WTC11 (cell line): ENCODE data around the gene CEBPG. TPM values are rescaled to one million over a fixed set of nuclear protein-coding genes. Genes with fewer than 3 reads are reported as not detected.
A peak's percentile ranks its signal among the peaks of the same experiment; 100 is the strongest.

Experiments used
- ATAC-seq: fragments of 200-7000 bp; cut with Tn5 transposase; 2 replicates; pipeline ENCODE4 v1.10.0; 2021; ENCODE audit warnings: mild to moderate bottlenecking, moderate library complexity
- CTCF ChIA-PET: fragments of 300-600 bp; sonication (Branson Sonifier 250); formaldehyde crosslinking; loops from one replicate; lab custom pipeline; 2021; ENCODE audit warnings: antibody characterized with exemption; lab: Charles Lee
- POLR2A ChIA-PET: fragments of 350-600 bp; sonication (Branson Sonifier 250); formaldehyde crosslinking; loops from one replicate; lab custom pipeline; 2021; ENCODE audit warnings: antibody characterized with exemption; lab: Charles Lee
- DNase-seq: peaks from one replicate; pipeline ENCODE4 v3.0.0; 2021; ENCODE audit warnings: low spot score
- H3K27ac Mint-ChIP-seq: 2 replicates; pipeline ENCODE4 v1.8.0; 2021; ENCODE audit warnings: mixed read lengths
- H3K27me3 Mint-ChIP-seq: 2 replicates; pipeline ENCODE4 v1.8.0; 2021; ENCODE audit warnings: low read depth, mild to moderate bottlenecking, moderate library complexity, mixed read lengths
- H3K36me3 Mint-ChIP-seq: 2 replicates; pipeline ENCODE4 v1.8.0; 2021; ENCODE audit warnings: mixed read lengths
- H3K4me1 Mint-ChIP-seq: 2 replicates; pipeline ENCODE4 v1.8.0; 2022; ENCODE audit warnings: mixed read lengths
- H3K4me3 Mint-ChIP-seq: 2 replicates; pipeline ENCODE4 v1.8.0; 2021; ENCODE audit warnings: mild to moderate bottlenecking, moderate library complexity, mixed read lengths
- H3K9me3 Mint-ChIP-seq: 2 replicates; pipeline ENCODE4 v1.8.0; 2021; ENCODE audit warnings: mixed read lengths
- CBFB ChIP-seq: sonication (generic); formaldehyde crosslinking; IDR thresholded peaks from 2 replicates; pipeline ENCODE4 v1.8.1; 2022; ENCODE audit warnings: mild to moderate bottlenecking, low read depth, missing genetic modification reagents
- CREB1 ChIP-seq: sonication (generic); formaldehyde crosslinking; IDR thresholded peaks from 2 replicates; pipeline ENCODE4 v1.8.0; 2023; ENCODE audit warnings: mild to moderate bottlenecking, missing genetic modification reagents
- E2F5 ChIP-seq: sonication (generic); formaldehyde crosslinking; IDR thresholded peaks from 2 replicates; pipeline ENCODE4 v1.8.1; 2022; ENCODE audit warnings: mild to moderate bottlenecking, moderate library complexity, missing genetic modification reagents
- HMGXB4 ChIP-seq: sonication (generic); formaldehyde crosslinking; IDR thresholded peaks from 2 replicates; pipeline ENCODE4 v1.8.1; 2023; ENCODE audit warnings: mild to moderate bottlenecking, moderate library complexity, missing genetic modification reagents
- NFATC4 ChIP-seq: fragments of 250-450 bp; sonication (Bioruptor Pico); IDR thresholded peaks from 2 replicates; pipeline ENCODE4 v1.9.0; 2021; ENCODE audit warnings: mild to moderate bottlenecking
- SOX15 ChIP-seq: fragments of 250-450 bp; sonication (Bioruptor Pico); IDR thresholded peaks from 2 replicates; pipeline ENCODE4 v1.9.0; 2021; ENCODE audit warnings: mild to moderate bottlenecking
- ZNF317 ChIP-seq: sonication (generic); formaldehyde crosslinking; IDR thresholded peaks from 2 replicates; pipeline ENCODE4 v1.8.1; 2023; ENCODE audit warnings: low read depth, mild to moderate bottlenecking, moderate library complexity, missing genetic modification reagents, borderline replicate concordance
- ZNF425 ChIP-seq: fragments of 250-450 bp; sonication (Bioruptor Pico); conservative IDR thresholded peaks from 2 replicates; pipeline ENCODE4 v1.9.0; 2021; ENCODE audit warnings: mild to moderate bottlenecking
- ZNF532 ChIP-seq: fragments of 250-450 bp; sonication (Bioruptor Pico); IDR thresholded peaks from 2 replicates; pipeline ENCODE4 v1.9.0; 2021; ENCODE audit warnings: mild to moderate bottlenecking, borderline replicate concordance
- total RNA-seq: library from RNA; stranded (reverse); gene quantifications from 3 replicates; pipeline ENCODE4 v1.2.3, GENCODE V29; 2021
- TF ChIP-seq, protein P1 (sequence below): sonication (generic); formaldehyde crosslinking; IDR thresholded peaks from 2 replicates; pipeline ENCODE4 v1.8.1; 2022; ENCODE audit warnings: low read depth, mild to moderate bottlenecking, moderate library complexity, missing genetic modification reagents, borderline replicate concordance
- TF ChIP-seq, protein P2 (sequence below): sonication (generic); formaldehyde crosslinking; IDR thresholded peaks from 2 replicates; pipeline ENCODE4 v1.8.0; 2023; ENCODE audit warnings: missing genetic modification reagents, mild to moderate bottlenecking, borderline replicate concordance
- TF ChIP-seq, protein P3 (sequence below): sonication (generic); formaldehyde crosslinking; IDR thresholded peaks from 2 replicates; pipeline ENCODE4 v1.8.0; 2022; ENCODE audit warnings: mild to moderate bottlenecking, missing genetic modification reagents

The CEBPG gene
- total RNA-seq, 1 experiment from 2014 or later = 33.1 TPM

DNA sequence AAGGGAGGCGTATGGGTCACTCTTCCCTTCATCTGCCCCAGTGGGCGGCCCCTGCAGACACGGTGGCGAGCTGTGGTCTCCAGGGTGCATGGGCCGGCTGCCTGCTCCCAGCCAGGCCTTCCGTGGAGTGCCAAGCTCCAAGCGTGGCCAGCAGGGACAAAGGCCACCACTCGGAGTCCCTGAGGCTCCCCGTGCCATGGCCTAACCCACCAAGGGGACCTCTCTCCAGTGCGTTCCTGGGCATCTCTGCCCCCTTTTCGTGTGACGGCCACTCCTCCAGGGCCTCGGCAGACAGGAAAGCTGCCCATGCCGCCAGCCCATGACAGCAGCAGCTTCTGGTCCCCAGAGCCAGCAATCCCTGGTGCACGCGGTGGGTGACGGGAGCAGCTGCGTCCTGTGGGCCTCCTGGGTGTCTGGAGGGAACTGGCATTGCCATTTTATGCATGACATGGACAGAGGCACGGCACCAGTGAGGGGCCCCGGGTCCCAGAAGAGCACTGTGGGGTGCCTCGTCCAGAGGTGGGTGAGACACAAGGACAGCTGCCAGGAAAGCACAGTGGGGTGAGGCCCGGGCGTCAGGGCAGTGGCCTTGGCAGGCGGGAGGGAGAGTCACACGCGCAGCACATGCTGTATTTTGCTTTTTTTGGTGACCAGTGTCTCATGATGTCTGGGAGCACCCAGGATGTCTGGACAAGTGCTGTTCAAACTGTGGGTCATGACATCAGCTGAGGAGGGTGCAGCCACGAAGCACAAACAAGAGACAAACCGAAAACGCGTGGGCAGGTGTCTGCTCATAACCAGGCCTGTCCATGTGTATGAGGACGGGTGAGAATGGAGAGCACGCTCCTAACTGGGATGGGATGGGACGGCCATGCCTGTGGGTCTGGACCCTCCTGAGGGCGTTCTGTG is 32.3 kb downstream of the CEBPG start:
- Mint-ChIP-seq H3K36me3 (no peaks in the 10 kb centered on the region), H3K9me3 (no peaks in the 10 kb centered on the region), H3K27me3 (no peaks in the 10 kb centered on the region), H3K27ac (peak overlapping the region; percentile 53; the same call in 1 of the 2 replicates), H3K4me1 (peaks cover 4% of the 10 kb centered on the region; the same call in 1 of the 2 replicates), H3K4me3 (no peak overlapping the region)
- ChIA-PET POLR2A (no interaction called here), CTCF (interaction anchor here (0.9 to 6.3 kb wide), 16 partner anchors 8 to 363 kb away, joined by 3 to 47 read pairs (median 8); partner anchors contain the start of genes CEBPA and CEBPG)
- DNase-seq (no peak), ATAC-seq (no peak)
- no peak for TF ChIP-seq CBFB
- no peak for TF ChIP-seq SOX15 (CRISPR knock-in tag)
- TF ChIP-seq ZNF532 (CRISPR knock-in tag) = no peak
- TF ChIP-seq, protein P1, sequence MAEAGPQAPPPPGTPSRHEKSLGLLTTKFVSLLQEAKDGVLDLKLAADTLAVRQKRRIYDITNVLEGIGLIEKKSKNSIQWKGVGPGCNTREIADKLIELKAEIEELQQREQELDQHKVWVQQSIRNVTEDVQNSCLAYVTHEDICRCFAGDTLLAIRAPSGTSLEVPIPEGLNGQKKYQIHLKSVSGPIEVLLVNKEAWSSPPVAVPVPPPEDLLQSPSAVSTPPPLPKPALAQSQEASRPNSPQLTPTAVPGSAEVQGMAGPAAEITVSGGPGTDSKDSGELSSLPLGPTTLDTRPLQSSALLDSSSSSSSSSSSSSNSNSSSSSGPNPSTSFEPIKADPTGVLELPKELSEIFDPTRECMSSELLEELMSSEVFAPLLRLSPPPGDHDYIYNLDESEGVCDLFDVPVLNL (CRISPR knock-in tag) = 0 out of 2 replicates have a peak, but pooled peaks have one; percentile 29
- no peak for TF ChIP-seq CREB1

- ATAC-seq (peak; percentile 86), DNase-seq (peak; percentile 92)
- ChIA-PET POLR2A (no interaction called here), CTCF (interaction anchor here (0.6 to 6.3 kb wide), 29 partner anchors 9 to 363 kb away, joined by 3 to 47 read pairs (median 4); partner anchors contain the start of genes CEBPA and SLC7A10)
- no peak overlapping the region for H3K4me3 Mint-ChIP-seq
- no peaks in the 10 kb centered on the region for H3K27me3 Mint-ChIP-seq
- no peaks in the 10 kb centered on the region for H3K36me3 Mint-ChIP-seq
- H3K9me3 Mint-ChIP-seq = no peaks in the 10 kb centered on the region
- H3K4me1 Mint-ChIP-seq = peaks cover 4% of the 10 kb centered on the region; the same call in 1 of the 2 replicates
- H3K27ac Mint-ChIP-seq = peak overlapping the region; percentile 53; the same call in 1 of the 2 replicates
- TF ChIP-seq, protein P2, sequence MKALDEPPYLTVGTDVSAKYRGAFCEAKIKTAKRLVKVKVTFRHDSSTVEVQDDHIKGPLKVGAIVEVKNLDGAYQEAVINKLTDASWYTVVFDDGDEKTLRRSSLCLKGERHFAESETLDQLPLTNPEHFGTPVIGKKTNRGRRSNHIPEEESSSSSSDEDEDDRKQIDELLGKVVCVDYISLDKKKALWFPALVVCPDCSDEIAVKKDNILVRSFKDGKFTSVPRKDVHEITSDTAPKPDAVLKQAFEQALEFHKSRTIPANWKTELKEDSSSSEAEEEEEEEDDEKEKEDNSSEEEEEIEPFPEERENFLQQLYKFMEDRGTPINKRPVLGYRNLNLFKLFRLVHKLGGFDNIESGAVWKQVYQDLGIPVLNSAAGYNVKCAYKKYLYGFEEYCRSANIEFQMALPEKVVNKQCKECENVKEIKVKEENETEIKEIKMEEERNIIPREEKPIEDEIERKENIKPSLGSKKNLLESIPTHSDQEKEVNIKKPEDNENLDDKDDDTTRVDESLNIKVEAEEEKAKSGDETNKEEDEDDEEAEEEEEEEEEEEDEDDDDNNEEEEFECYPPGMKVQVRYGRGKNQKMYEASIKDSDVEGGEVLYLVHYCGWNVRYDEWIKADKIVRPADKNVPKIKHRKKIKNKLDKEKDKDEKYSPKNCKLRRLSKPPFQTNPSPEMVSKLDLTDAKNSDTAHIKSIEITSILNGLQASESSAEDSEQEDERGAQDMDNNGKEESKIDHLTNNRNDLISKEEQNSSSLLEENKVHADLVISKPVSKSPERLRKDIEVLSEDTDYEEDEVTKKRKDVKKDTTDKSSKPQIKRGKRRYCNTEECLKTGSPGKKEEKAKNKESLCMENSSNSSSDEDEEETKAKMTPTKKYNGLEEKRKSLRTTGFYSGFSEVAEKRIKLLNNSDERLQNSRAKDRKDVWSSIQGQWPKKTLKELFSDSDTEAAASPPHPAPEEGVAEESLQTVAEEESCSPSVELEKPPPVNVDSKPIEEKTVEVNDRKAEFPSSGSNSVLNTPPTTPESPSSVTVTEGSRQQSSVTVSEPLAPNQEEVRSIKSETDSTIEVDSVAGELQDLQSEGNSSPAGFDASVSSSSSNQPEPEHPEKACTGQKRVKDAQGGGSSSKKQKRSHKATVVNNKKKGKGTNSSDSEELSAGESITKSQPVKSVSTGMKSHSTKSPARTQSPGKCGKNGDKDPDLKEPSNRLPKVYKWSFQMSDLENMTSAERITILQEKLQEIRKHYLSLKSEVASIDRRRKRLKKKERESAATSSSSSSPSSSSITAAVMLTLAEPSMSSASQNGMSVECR (CRISPR knock-in tag) = no peak
- no peak for TF ChIP-seq NFATC4
- no peak for TF ChIP-seq ZNF425 (CRISPR knock-in tag)
- no peak for TF ChIP-seq E2F5 (CRISPR knock-in tag)
- 0 out of 2 replicates have a peak, but pooled peaks have one; percentile 32 for TF ChIP-seq HMGXB4 (CRISPR knock-in tag)
- TF ChIP-seq ZNF317 (CRISPR knock-in tag) = no peak
- TF ChIP-seq, protein P3, sequence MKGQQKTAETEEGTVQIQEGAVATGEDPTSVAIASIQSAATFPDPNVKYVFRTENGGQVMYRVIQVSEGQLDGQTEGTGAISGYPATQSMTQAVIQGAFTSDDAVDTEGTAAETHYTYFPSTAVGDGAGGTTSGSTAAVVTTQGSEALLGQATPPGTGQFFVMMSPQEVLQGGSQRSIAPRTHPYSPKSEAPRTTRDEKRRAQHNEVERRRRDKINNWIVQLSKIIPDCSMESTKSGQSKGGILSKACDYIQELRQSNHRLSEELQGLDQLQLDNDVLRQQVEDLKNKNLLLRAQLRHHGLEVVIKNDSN = peak; percentile 49; the same call in 1 of the 2 replicates
These were observed 33.1 kb downstream of the CEBPG start for GRCh38 chr19:33406521-33407139.
